GM10266 (cell line): ENCODE measurements around the gene HLA-DOB.
A peak's percentile ranks its signal among the peaks of the same experiment; 100 is the strongest.
"Not testable (repeated sequence)": the region's sequence is repeated elsewhere in the genome, so short reads cannot be mapped to it uniquely, and the experiment has no call there.

Experiments used
- DNase-seq: peaks from one replicate; pipeline ENCODE4 v3.0.0; 2012; ENCODE audit errors: extremely low spot score
- CTCF ChIP-seq: IDR thresholded peaks from 2 replicates; pipeline ENCODE4 v1.5.1; 2012; ENCODE audit warnings: mild to moderate bottlenecking, low read depth; ENCODE audit not compliant: control insufficient read depth, insufficient read depth; ENCODE audit errors: missing control alignments

Gene HLA-DOB

GRCh38 chr6:32796848-32797776 is 19.7 kb downstream of the HLA-DOB start:
- peak; percentile 91 for TF ChIP-seq CTCF
- peak; percentile 55 for DNase-seq

GRCh38 chr6:32794510-32794909 is 22.3 kb downstream of the HLA-DOB start:
- TF ChIP-seq CTCF = no peak
- no peak for DNase-seq

- no peak for DNase-seq
- no peak for TF ChIP-seq CTCF
These were observed 23.8 kb downstream of the HLA-DOB start for GRCh38 chr6:32792901-32793435.

GRCh38 chr6:32790306-32790705 is 26.5 kb downstream of the HLA-DOB start:
- no peak for DNase-seq
- no peak for TF ChIP-seq CTCF

- peak; percentile 73 for TF ChIP-seq CTCF
- DNase-seq = peak; percentile 71
These were observed 30.8 kb downstream of the HLA-DOB start for GRCh38 chr6:32785781-32786533.

DNA sequence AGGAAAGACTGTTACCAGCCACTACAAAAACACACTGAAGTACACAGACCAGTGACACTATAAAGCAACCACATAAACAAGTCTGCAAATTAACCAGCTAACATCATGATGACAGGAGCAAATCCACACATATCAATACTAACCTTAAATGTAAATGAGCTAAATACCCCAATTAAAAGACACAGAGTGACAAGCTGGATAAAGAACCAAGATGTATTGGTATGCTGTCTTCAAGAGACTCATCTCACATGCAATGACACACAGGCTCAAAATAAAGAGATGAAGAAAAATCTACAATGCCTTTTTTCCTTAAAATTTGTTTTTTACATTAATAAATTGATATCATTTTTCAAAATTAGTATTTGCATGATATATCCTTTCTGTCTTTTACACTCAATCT is 33.9 kb downstream of the HLA-DOB start:
- not testable (repeated sequence) for DNase-seq

DNA sequence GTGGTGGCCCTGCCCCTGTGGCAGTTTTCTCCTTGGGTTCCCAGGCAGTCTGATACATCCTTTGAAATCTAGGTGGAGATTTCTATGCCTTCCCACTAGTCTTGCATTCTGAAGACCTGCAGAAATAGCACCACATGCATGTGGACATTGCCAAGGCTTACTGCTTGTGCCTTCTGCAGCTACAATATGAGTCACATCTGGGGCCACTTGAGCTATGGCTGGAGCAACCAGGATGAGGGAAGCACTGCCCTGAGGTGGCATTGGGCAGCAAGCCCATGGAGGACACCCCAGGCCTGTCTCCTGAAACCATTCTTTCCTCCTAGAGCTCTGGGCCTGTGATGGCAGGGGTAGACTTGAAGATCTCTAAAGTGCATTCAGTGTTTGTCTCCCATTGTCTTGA is 37.8 kb downstream of the HLA-DOB start:
- no peak for TF ChIP-seq CTCF
- DNase-seq = no peak
